ENCODE measurements around the gene IRF7. TPM values are rescaled to one million over a fixed set of nuclear protein-coding genes. Genes with fewer than 3 reads are reported as not detected.
A peak's percentile ranks its signal among the peaks of the same experiment; 100 is the strongest.

Gene IRF7
- total RNA-seq, 1 experiment from 2014 or later: 15.2 TPM

GRCh38 chr11:563812-564578 is 51.8 kb downstream of the IRF7 start:
- intact Hi-C loops (cut with micrococcal nuclease): no loop called here
- TF ChIP-seq, protein P1, sequence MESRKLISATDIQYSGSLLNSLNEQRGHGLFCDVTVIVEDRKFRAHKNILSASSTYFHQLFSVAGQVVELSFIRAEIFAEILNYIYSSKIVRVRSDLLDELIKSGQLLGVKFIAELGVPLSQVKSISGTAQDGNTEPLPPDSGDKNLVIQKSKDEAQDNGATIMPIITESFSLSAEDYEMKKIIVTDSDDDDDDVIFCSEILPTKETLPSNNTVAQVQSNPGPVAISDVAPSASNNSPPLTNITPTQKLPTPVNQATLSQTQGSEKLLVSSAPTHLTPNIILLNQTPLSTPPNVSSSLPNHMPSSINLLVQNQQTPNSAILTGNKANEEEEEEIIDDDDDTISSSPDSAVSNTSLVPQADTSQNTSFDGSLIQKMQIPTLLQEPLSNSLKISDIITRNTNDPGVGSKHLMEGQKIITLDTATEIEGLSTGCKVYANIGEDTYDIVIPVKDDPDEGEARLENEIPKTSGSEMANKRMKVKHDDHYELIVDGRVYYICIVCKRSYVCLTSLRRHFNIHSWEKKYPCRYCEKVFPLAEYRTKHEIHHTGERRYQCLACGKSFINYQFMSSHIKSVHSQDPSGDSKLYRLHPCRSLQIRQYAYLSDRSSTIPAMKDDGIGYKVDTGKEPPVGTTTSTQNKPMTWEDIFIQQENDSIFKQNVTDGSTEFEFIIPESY (IDR thresholded peaks at IDR 0.05; ENCODE audit: extremely low read depth, insufficient replicate concordance, low read length): no peak
- no peak for TF ChIP-seq EZH2 (IDR thresholded peaks at IDR 0.05)
- no peak for TF ChIP-seq POLR2AphosphoS5 (IDR thresholded peaks at IDR 0.05; ENCODE audit: low read depth, low read length)
- no peak for TF ChIP-seq YY1 (IDR thresholded peaks at IDR 0.05; ENCODE audit: extremely low read depth, insufficient replicate concordance, low read depth, low read length)
- TF ChIP-seq FOSL1 (IDR thresholded peaks at IDR 0.05; ENCODE audit: low read depth): no peak
- TF ChIP-seq ZFX (IDR thresholded peaks at IDR 0.05): no peak
- no peak for TF ChIP-seq SRF (IDR thresholded peaks at IDR 0.05; ENCODE audit: low read depth)
- no peak for TF ChIP-seq ELF1 (IDR thresholded peaks at IDR 0.05; ENCODE audit: borderline replicate concordance, low read depth)
- no peak for TF ChIP-seq CEBPB (IDR thresholded peaks at IDR 0.05; ENCODE audit: low read depth)
- no peak for TF ChIP-seq POLR2A (IDR thresholded peaks at IDR 0.05; ENCODE audit: borderline replicate concordance, extremely low read depth, insufficient read depth, insufficient read length)
- TF ChIP-seq, protein P2, sequence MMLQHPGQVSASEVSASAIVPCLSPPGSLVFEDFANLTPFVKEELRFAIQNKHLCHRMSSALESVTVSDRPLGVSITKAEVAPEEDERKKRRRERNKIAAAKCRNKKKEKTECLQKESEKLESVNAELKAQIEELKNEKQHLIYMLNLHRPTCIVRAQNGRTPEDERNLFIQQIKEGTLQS (IDR thresholded peaks at IDR 0.05): no peak
- no peak for TF ChIP-seq SP1 (IDR thresholded peaks at IDR 0.05; ENCODE audit: low read depth)
- TF ChIP-seq EGR1 (IDR thresholded peaks at IDR 0.05; ENCODE audit: low read depth): no peak
- TF ChIP-seq RAD21 (IDR thresholded peaks at IDR 0.05; ENCODE audit: low read depth): no peak
- no peak for TF ChIP-seq SIN3A (IDR thresholded peaks at IDR 0.05; ENCODE audit: low read depth)
- no peak for TF ChIP-seq EZH2phosphoT487 (IDR thresholded peaks at IDR 0.05; ENCODE audit: borderline replicate concordance)
- TF ChIP-seq CTCF (IDR thresholded peaks at IDR 0.05 in 2 of 3, conservative IDR thresholded peaks at IDR 0.05 in 1 of 3; ENCODE audit: borderline replicate concordance in 1 of 3, insufficient read depth in 1 of 3, low read depth in 2 of 3, low read length in 2 of 3): no peak
- TF ChIP-seq CBX3 (IDR thresholded peaks at IDR 0.05; ENCODE audit: low read depth): no peak
- POLR2A ChIA-PET: interaction anchor here (2.1 kb wide), 1 partner anchor 12 kb away, joined by 8 read pairs; the partner anchor contains the start of gene PHRF1
- Histone ChIP-seq H3K27me3 (ENCODE audit: insufficient read depth, low read length) (no peaks in the 10 kb centered on the region), H3K4me1 (ENCODE audit: control insufficient read depth in 1 of 2, insufficient read depth in 2 of 2, low read length in 2 of 2) (peaks cover 20 to 62% of the 10 kb centered on the region in 2 experiments), H3K79me2 (ENCODE audit: insufficient read depth, low read length) (peaks cover 15% of the 10 kb centered on the region), H4K20me1 (ENCODE audit: insufficient read depth) (no peaks in the 10 kb centered on the region), H3K4me3 (replicated peaks in 1 of 2; ENCODE audit: low read depth in 1 of 2, low read length in 2 of 2) (no peak overlapping the region), H2AFZ (ENCODE audit: low read depth, low read length, poor library complexity, severe bottlenecking) (no peak overlapping the region), H3K9me2 (ENCODE audit: insufficient read depth) (no peaks in the 10 kb centered on the region), H3K36me3 (ENCODE audit: control insufficient read depth in 1 of 2, insufficient read depth in 2 of 2, low read length in 2 of 2) (0 out of 4 replicates have a peak, but pooled peaks cover 0 to 3% of the 10 kb centered on the region in 2 experiments), H3K27ac (ENCODE audit: low read depth, low read length) (no peak overlapping the region; the same call in 1 of the 2 replicates), H3K4me2 (ENCODE audit: low read length) (peak overlapping the region; percentile 25; the same call in 1 of the 2 replicates), H3K9ac (ENCODE audit: low read length) (no peak overlapping the region), H3K9me3 (ENCODE audit: control insufficient read depth in 1 of 2, insufficient read depth in 1 of 2, low read depth in 1 of 2, low read length in 2 of 2) (no peaks in the 10 kb centered on the region)
- CTCF ChIA-PET: interaction anchor here (0.9 kb wide), 1 partner anchor 17 kb away, joined by 4 read pairs; no protein-coding TSS in a partner anchor
- RAD21 ChIA-PET (ENCODE audit: low non-redundant PET in 1 of 2, low total read pairs in 2 of 2, uncharacterized antibody in 2 of 2, unreplicated experiment in 2 of 2): no interaction called here
- no TSS peak for BruUV-seq (replicated peaks)
- ATAC-seq: no peak
- no peak for DNase-seq (ENCODE audit: low read depth, low spot score)
